Esophagus muscularis mucosa (tissue), 4 donors: Measurements from ENCODE around the gene GOLGB1.

Source experiments
- CTCF ChIP-seq, 3 experiments: fragments of 200-600 bp in 2 of 3; fragments of 450-650 bp in 1 of 3; sonication (generic) in 2 of 3; IDR thresholded peaks; one replicate each; pipeline ENCODE4 v1.5.1; 2017 to 2019; ENCODE audit warnings: antibody characterized with exemption in 3 of 3, mild to moderate bottlenecking in 2 of 3, moderate library complexity in 1 of 3
- EP300 ChIP-seq: sonication (generic); formaldehyde crosslinking; IDR thresholded peaks from one replicate; pipeline ENCODE4 v1.6.1; 2017; ENCODE audit warnings: antibody characterized with exemption
- POLR2A ChIP-seq: fragments of 450-650 bp; IDR thresholded peaks from one replicate; pipeline ENCODE4 v1.6.1; 2017; ENCODE audit warnings: antibody characterized with exemption, moderate library complexity, mild to moderate bottlenecking, low read depth
- POLR2AphosphoS5 ChIP-seq, 2 donors: sonication (generic); formaldehyde crosslinking; IDR thresholded peaks; one replicate each; pipeline ENCODE4 v1.6.1; 2017; ENCODE audit warnings: antibody characterized with exemption in 2 of 2

- TF ChIP-seq POLR2A = no peak
- no peak for TF ChIP-seq CTCF (IDR thresholded peaks at IDR 0.05)
- no peak for TF ChIP-seq EP300
- TF ChIP-seq POLR2AphosphoS5 (IDR thresholded peaks at IDR 0.05) = no peak
Measured at GRCh38 chr3:121769246-121769645, 19.7 kb upstream of the GOLGB1 start.
